CD4-positive, alpha-beta T cell treated with Interleukin-6 for 4 hours (primary cell): ENCODE data around the gene MAP2K1.
A peak's percentile ranks its signal among the peaks of the same experiment; 100 is the strongest.
"Not testable (repeated sequence)": the region's sequence is repeated elsewhere in the genome, so short reads cannot be mapped to it uniquely, and the experiment has no call there.

Experiments used
- DNase-seq: peaks from one replicate; pipeline ENCODE4 v3.0.0-alpha.2; 2020; ENCODE audit warnings: mixed read lengths

MAP2K1 gene

GRCh38 chr15:66386204-66387123 lies at the start of gene MAP2K1:
Gene MAP2K1 (plus strand): TSS chr15:66386912. CDS start chr15:66387348, 436 bp downstream.
- peak; percentile 99 for DNase-seq

- DNase-seq: not testable (repeated sequence)
Measured at GRCh38 chr15:66348530-66348929, 38.2 kb upstream of the MAP2K1 start.

GRCh38 chr15:66356077-66356358 lies 30.7 kb upstream of the MAP2K1 start:
- no peak for DNase-seq

- DNase-seq: peak; percentile 97
Measured at GRCh38 chr15:66356359-66357236, 30.1 kb upstream of the MAP2K1 start, which contains the start of gene TIPIN. Gene TIPIN (minus strand): TSS chr15:66356685. CDS start chr15:66352947, 3,738 bp downstream.

GRCh38 chr15:66359740-66360139 lies 27.0 kb upstream of the MAP2K1 start:
- no peak for DNase-seq

- not testable (repeated sequence) for DNase-seq
Measured at GRCh38 chr15:66361745-66362460, 24.8 kb upstream of the MAP2K1 start.

GRCh38 chr15:66362776-66363175 lies 23.9 kb upstream of the MAP2K1 start:
- no peak for DNase-seq

- DNase-seq: no peak
Measured at GRCh38 chr15:66364944-66365528, 21.7 kb upstream of the MAP2K1 start.

- peak; percentile 14 for DNase-seq
Measured at GRCh38 chr15:66369773-66370651, 16.7 kb upstream of the MAP2K1 start.

- no peak for DNase-seq
Measured at GRCh38 chr15:66374179-66374578, 12.5 kb upstream of the MAP2K1 start.

GRCh38 chr15:66378814-66379430 lies 7.8 kb upstream of the MAP2K1 start:
- DNase-seq: no peak

- not testable (repeated sequence) for DNase-seq
Measured at GRCh38 chr15:66381376-66381775, 5.3 kb upstream of the MAP2K1 start.

- peak; percentile 83 for DNase-seq
Measured at GRCh38 chr15:66387163-66388042, 691 bp downstream of the MAP2K1 start.

GRCh38 chr15:66388043-66388363 lies 1.3 kb downstream of the MAP2K1 start:
- DNase-seq: no peak

GRCh38 chr15:66388576-66388975 lies 1.9 kb downstream of the MAP2K1 start:
- DNase-seq: no peak

- DNase-seq: peak; percentile 16
Measured at GRCh38 chr15:66389098-66389858, 2.6 kb downstream of the MAP2K1 start.

GRCh38 chr15:66389859-66390381 lies 3.2 kb downstream of the MAP2K1 start:
- DNase-seq: no peak

GRCh38 chr15:66390678-66391077 lies 4.0 kb downstream of the MAP2K1 start:
- peak; percentile 36 for DNase-seq

GRCh38 chr15:66393037-66393436 lies 6.3 kb downstream of the MAP2K1 start:
- not testable (repeated sequence) for DNase-seq
